ENCODE data around the gene KCNC4. TPM values are rescaled to one million over a fixed set of nuclear protein-coding genes. Genes with fewer than 3 reads are reported as not detected.

Gene KCNC4
- total and polyA plus RNA-seq, 8 donors: 1.1 to 16.5 (median 3.0) TPM

DNA sequence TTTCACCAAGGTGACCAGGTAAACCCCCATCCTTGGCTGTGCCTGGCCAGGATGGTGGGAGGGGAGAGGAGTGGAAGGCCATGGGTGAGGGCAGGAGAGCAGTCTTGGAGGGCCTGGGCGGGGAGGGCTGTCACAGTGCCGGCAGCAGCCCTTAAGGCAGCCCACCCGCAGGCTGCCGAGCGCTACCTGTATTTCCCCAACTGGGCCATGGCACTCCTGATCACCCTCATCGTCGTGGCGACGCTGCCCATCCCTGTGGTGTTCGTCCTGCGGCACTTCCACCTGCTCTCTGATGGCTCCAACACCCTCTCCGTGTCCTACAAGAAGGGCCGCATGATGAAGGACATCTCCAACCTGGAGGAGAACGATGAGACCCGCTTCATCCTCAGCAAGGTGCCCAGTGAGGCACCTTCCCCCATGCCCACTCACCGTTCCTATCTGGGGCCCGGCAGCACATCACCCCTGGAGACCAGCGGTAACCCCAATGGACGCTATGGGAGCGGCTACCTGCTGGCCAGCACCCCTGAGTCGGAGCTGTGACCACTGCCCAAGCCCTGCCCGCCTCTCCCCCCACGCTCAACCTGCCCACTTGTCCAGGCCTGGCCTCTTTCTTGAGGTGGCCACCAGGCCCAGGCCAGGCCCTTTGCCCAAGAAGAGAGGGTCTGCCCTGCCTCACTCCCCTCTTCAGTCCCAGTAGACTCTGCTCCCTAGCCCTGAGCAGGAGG is 12.0 kb upstream of the KCNC4 start:
- peaks cover 0 to 4% (median 3%) of the 10 kb centered on the region in 4 donors for H3K4me1 ChIP-seq

DNA sequence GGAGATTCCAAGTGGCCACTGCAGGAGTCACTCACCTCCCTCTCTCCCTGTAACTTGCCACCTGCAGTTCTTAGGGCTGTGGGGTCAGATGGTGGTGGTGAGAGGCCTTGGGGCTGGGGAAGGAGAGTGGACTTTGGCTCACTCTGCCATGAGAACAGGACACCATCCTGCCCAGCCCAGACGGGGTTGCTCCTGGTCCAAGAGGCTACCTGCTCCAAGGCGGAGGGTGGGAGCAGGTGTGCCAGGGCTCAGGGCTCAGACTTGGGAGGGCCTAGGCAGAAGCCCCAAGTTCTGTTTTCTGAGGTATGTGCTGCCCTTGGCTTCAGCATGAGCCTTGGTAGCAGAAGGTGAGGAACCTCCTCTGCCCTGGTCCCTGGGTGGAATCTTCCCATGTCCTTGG is 11.4 kb upstream of the KCNC4 start:
- Histone ChIP-seq H3K36me3 (no peaks in the 10 kb centered on the region), H3K27ac (no peak overlapping the region), H3K9me3 (no peaks in the 10 kb centered on the region), H3K27me3 (no peaks in the 10 kb centered on the region), H3K4me1 (peaks cover 4 to 10% (median 8%) of the 10 kb centered on the region in 4 donors), H3K4me3 (no peak overlapping the region)
- DNase-seq: no peak
- TF ChIP-seq POLR2A (IDR thresholded peaks at IDR 0.05): no peak
- TF ChIP-seq, protein P1, sequence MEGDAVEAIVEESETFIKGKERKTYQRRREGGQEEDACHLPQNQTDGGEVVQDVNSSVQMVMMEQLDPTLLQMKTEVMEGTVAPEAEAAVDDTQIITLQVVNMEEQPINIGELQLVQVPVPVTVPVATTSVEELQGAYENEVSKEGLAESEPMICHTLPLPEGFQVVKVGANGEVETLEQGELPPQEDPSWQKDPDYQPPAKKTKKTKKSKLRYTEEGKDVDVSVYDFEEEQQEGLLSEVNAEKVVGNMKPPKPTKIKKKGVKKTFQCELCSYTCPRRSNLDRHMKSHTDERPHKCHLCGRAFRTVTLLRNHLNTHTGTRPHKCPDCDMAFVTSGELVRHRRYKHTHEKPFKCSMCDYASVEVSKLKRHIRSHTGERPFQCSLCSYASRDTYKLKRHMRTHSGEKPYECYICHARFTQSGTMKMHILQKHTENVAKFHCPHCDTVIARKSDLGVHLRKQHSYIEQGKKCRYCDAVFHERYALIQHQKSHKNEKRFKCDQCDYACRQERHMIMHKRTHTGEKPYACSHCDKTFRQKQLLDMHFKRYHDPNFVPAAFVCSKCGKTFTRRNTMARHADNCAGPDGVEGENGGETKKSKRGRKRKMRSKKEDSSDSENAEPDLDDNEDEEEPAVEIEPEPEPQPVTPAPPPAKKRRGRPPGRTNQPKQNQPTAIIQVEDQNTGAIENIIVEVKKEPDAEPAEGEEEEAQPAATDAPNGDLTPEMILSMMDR (IDR thresholded peaks at IDR 0.05): no peak
- TF ChIP-seq POLR2AphosphoS5 (IDR thresholded peaks at IDR 0.05): no peak
- TF ChIP-seq EP300 (IDR thresholded peaks at IDR 0.05): no peak
- 81 to 100% (median 91%) methylated on average over 1 to 2 of the region's 2 CpGs for WGBS, 5 donors
- intact Hi-C loops (cut with DNase I; ENCODE audit: low total_unique reads): loop anchor here (5.0 kb wide), 1 partner anchor 259 kb away; no protein-coding TSS in a partner anchor

More for the DNA sequence above, 12.0 kb upstream of the KCNC4 start:
- 91 to 95% (median 93%) methylated on average over 20 to 23 of the region's 23 CpGs for WGBS, 5 donors
- intact Hi-C loops (cut with DNase I; ENCODE audit: low total_unique reads): loop anchor here (5.0 kb wide), 1 partner anchor 259 kb away; no protein-coding TSS in a partner anchor
- Histone ChIP-seq H3K36me3 (no peaks in the 10 kb centered on the region), H3K4me3 (no peak overlapping the region), H3K9me3 (no peaks in the 10 kb centered on the region), H3K27me3 (no peaks in the 10 kb centered on the region), H3K27ac (no peak overlapping the region)
- TF ChIP-seq POLR2AphosphoS5 (IDR thresholded peaks at IDR 0.05): no peak
- TF ChIP-seq, protein P1 (IDR thresholded peaks at IDR 0.05): no peak
- no peak for TF ChIP-seq EP300 (IDR thresholded peaks at IDR 0.05)
- no peak for TF ChIP-seq POLR2A (IDR thresholded peaks at IDR 0.05)
- no peak for DNase-seq

DNA sequence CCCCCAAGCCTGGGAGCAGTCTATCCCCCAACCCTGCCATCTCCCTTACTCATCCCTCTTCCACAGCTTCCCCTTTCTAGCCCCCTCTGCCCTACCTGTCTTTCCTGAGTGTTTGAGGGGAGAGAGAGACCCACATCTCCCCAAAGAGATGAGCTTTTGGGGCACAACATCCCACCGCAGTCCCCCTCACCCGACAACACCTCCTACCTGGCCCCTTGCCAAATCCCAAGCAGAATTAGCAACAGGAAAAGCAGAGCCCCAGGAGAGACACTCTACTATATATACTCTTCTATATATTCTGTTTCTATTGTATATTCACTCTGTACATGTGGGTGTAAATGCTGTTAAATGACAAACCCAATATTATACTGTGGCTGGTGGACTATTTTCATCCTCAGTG is 9.9 kb upstream of the KCNC4 start:
- no peaks in the 10 kb centered on the region for H3K36me3 ChIP-seq
- no peaks in the 10 kb centered on the region for H3K9me3 ChIP-seq
- 32 to 55% (median 46%) methylated on average over 2 of the region's 2 CpGs for WGBS, 5 donors
- no peak overlapping the region for H3K4me3 ChIP-seq
- H3K27ac ChIP-seq: no peak overlapping the region
- DNase-seq: no peak
- TF ChIP-seq EP300 (IDR thresholded peaks at IDR 0.05) (no peak), POLR2AphosphoS5 (IDR thresholded peaks at IDR 0.05) (no peak), POLR2A (IDR thresholded peaks at IDR 0.05) (no peak)
- TF ChIP-seq, protein P1 (IDR thresholded peaks at IDR 0.05): no peak
- no peaks in the 10 kb centered on the region for H3K27me3 ChIP-seq
- peaks cover 4 to 11% (median 8%) of the 10 kb centered on the region in 4 donors for H3K4me1 ChIP-seq
- intact Hi-C loops (cut with DNase I; ENCODE audit: low total_unique reads): no loop called here

DNA sequence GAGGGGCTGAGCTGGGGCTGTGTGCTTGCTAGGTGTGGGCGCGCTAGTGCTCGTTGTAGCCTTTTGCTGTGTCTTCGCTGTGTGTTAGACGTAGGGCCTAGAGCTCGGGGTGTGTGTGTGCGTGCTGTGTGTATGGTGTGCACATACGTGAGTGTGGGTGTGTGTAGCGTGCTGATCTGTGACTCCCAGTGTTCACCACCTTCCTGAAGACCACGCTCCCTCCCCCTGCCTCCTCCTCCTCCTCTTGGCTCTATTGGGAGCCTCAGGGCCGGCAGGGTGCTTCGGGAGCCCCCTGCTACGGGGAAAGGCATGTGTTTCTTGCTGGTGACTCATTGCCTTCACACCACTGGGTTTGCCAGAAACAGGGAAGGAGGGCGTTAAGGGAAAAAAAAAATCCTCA is 9.4 kb upstream of the KCNC4 start:
- Histone ChIP-seq H3K9me3 (no peaks in the 10 kb centered on the region), H3K27ac (no peak overlapping the region), H3K36me3 (no peaks in the 10 kb centered on the region), H3K4me3 (no peak overlapping the region), H3K27me3 (no peaks in the 10 kb centered on the region), H3K4me1 (peaks cover 4 to 11% (median 8%) of the 10 kb centered on the region in 4 donors)
- WGBS, 5 donors: 56 to 71% (median 69%) methylated on average over 11 to 14 of the region's 14 CpGs
- intact Hi-C loops (cut with DNase I; ENCODE audit: low total_unique reads): no loop called here
- TF ChIP-seq EP300 (IDR thresholded peaks at IDR 0.05) (no peak), POLR2AphosphoS5 (IDR thresholded peaks at IDR 0.05) (no peak), POLR2A (IDR thresholded peaks at IDR 0.05) (no peak)
- TF ChIP-seq, protein P1 (IDR thresholded peaks at IDR 0.05): no peak
- no peak for DNase-seq

All from stomach (tissue), 9 donors.